RWPE2 (cell line): Measurements from ENCODE around the gene RHEB.

Source experiments
- ATAC-seq: fragments of 200-7000 bp; cut with Tn5 transposase; 3 replicates; pipeline ENCODE4 v1.9.1; 2021; ENCODE audit warnings: low read depth
- DNase-seq: peaks from one replicate; pipeline ENCODE4 v3.0.0-alpha.2; 2020; ENCODE audit warnings: low spot score
- H3K27ac ChIP-seq: fragments of 450-650 bp; 2 replicates; pipeline ENCODE4 v1.5.1; 2017; ENCODE audit warnings: mild to moderate bottlenecking; ENCODE audit not compliant: poor library complexity, severe bottlenecking
- H3K27me3 ChIP-seq: fragments of 250-450 bp; sonication (Bioruptor Pico); 2 replicates; pipeline ENCODE4 v1.5.1; 2021; ENCODE audit warnings: mild to moderate bottlenecking, moderate library complexity; ENCODE audit not compliant: insufficient read depth, poor library complexity, severe bottlenecking
- H3K36me3 ChIP-seq: fragments of 250-450 bp; sonication (Bioruptor Pico); 2 replicates; pipeline ENCODE4 v1.5.1; 2020; ENCODE audit warnings: low read depth, mild to moderate bottlenecking, moderate library complexity
- H3K4me1 ChIP-seq: fragments of 250-450 bp; sonication (Bioruptor Pico); 2 replicates; pipeline ENCODE4 v1.5.1; 2021; ENCODE audit warnings: mild to moderate bottlenecking, moderate library complexity; ENCODE audit not compliant: insufficient read depth, poor library complexity, severe bottlenecking
- H3K4me3 ChIP-seq: fragments of 250-450 bp; sonication (Bioruptor Pico); 2 replicates; pipeline ENCODE4 v1.5.1; 2021; ENCODE audit warnings: mild to moderate bottlenecking, moderate library complexity; ENCODE audit not compliant: severe bottlenecking
- H3K9me3 ChIP-seq: fragments of 250-450 bp; sonication (Bioruptor Pico); 2 replicates; pipeline ENCODE4 v1.5.1; 2021; ENCODE audit warnings: mild to moderate bottlenecking, moderate library complexity; ENCODE audit not compliant: severe bottlenecking
- TF ChIP-seq, protein P1 (sequence below): fragments of 450-650 bp; IDR thresholded peaks from one replicate; pipeline ENCODE4 v1.5.1; 2017; ENCODE audit warnings: mild to moderate bottlenecking, moderate library complexity; ENCODE audit not compliant: poor library complexity, severe bottlenecking

RHEB gene

DNA sequence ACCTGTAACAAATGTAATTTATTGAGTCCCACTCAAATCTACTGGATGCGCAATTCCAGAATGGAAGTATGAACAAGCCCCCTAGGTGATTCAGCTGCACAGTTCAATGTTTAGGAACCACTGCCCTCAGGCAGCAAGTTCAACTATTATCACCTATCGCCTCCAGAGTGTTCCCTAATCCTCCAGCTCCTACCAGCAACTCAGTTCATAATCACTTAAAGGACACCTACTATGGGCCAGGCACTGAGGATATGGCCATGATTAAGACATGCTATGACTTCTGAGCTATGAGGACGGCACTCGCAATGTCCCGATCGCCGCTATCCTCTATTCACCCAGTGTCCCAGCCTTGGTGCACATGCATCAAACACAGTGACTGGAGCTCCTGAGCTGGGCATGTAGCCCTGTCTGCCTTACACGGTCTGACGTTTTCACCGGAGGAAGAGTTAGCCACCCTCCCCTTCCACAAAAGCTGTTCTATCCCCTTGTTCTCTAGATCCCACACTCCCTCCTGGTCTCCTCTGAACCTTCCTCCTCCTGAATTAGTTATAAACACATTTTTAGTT, 22.3 kb downstream of the RHEB start:
- TF ChIP-seq, protein P1, sequence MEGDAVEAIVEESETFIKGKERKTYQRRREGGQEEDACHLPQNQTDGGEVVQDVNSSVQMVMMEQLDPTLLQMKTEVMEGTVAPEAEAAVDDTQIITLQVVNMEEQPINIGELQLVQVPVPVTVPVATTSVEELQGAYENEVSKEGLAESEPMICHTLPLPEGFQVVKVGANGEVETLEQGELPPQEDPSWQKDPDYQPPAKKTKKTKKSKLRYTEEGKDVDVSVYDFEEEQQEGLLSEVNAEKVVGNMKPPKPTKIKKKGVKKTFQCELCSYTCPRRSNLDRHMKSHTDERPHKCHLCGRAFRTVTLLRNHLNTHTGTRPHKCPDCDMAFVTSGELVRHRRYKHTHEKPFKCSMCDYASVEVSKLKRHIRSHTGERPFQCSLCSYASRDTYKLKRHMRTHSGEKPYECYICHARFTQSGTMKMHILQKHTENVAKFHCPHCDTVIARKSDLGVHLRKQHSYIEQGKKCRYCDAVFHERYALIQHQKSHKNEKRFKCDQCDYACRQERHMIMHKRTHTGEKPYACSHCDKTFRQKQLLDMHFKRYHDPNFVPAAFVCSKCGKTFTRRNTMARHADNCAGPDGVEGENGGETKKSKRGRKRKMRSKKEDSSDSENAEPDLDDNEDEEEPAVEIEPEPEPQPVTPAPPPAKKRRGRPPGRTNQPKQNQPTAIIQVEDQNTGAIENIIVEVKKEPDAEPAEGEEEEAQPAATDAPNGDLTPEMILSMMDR = no peak
- Histone ChIP-seq H3K9me3 (no peaks in the 10 kb centered on the region), H3K27ac (no peak overlapping the region), H3K4me3 (no peak overlapping the region), H3K27me3 (no peaks in the 10 kb centered on the region), H3K4me1 (peaks cover 27% of the 10 kb centered on the region), H3K36me3 (no peaks in the 10 kb centered on the region; the same call in 1 of the 2 replicates)
- no peak for ATAC-seq
- DNase-seq = no peak

DNA sequence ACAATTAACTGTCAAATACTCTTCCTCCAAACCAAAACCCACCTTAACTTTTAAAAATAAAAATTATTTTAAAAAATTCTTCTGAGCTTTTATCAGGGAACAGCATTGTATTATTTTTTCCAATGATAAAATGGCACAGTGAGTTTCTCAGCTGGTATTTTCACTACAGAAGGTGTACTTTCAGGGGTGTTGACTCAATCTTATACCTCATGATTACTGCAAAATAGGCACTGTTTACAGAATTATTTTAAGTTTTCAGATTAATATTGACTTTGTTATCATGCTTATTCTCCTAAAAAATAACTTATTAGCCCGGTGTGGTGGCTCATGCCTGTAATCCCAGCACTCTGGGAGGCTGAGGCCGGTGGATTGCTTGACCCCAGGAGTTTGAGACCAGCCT, 24.3 kb downstream of the RHEB start:
- Histone ChIP-seq H3K27ac (peak overlapping the region; percentile 13), H3K4me3 (no peak overlapping the region), H3K9me3 (no peaks in the 10 kb centered on the region), H3K36me3 (peaks cover 12% of the 10 kb centered on the region), H3K4me1 (peaks cover 36% of the 10 kb centered on the region), H3K27me3 (no peaks in the 10 kb centered on the region)
- no peak for DNase-seq
- TF ChIP-seq, protein P1 = no peak
- ATAC-seq = no peak

DNA sequence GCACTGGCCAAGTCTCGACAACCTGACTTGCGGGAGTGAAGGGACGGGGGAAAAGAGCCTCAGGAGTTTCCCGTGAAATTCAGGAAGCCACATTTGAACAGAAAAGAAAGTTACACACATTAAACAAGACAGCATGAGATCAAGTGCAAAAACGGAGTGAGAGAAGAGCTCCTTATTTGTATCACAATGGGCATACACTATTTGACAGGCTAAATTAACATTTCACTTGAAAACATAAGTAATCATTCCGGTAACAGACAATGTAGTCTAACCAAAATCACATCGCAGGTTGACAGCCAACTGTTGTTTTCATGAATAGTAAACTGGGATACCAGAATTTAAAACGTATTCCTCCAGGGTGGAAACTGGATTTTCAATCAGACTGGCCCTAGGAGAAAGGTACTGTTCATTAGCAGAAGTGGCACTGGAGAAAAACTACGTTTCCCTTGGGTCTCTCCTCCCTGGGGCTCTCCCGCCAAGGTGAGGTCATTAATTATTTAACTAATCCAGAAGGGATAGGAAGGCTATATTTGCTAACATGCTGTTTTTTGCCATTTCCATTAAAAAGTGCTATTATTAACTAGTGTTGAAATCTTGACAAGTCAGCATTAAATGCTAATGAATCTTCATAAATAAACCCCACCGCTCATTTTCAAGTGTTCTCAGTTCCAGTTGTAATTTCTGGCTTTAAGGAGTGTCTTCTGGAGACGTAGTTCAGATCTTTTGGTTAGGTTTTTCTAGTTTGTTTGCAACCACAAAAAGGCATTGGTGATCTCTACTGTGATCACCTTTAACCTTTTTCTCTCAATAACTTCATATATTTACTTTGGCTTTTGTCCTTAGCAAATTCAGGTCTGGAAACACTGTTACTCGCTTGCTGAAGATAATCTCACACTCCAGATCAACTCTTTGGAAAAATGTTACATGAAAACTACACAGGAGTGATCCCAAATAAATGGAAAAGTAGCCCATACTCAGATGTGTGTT, 25.1 kb downstream of the RHEB start:
- peaks cover 36% of the 10 kb centered on the region for H3K4me1 ChIP-seq
- peaks cover 20% of the 10 kb centered on the region for H3K36me3 ChIP-seq
- TF ChIP-seq, protein P1 = no peak
- peak overlapping the region; percentile 13 for H3K27ac ChIP-seq
- H3K9me3 ChIP-seq = no peaks in the 10 kb centered on the region
- DNase-seq = no peak
- no peaks in the 10 kb centered on the region for H3K27me3 ChIP-seq
- ATAC-seq = no peak
- no peak overlapping the region for H3K4me3 ChIP-seq

DNA sequence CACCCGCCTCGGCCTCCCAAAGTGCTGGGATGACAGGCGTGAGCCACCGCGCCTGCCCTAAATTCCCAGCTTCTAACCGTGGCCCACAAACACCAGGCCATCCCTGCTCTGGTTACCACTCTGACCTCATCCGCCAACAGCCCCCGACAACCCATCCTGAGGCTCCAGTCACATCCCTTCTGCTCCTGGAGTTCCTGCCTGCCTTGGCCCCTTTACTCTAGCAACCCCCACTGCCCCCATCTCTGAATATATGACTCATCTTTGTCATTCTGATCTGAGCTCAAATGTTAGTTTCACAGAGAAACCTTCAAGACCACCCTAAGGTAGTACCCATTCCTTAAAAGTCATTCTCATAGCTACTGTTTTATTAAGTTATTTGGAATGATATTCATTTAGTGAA, 26.6 kb downstream of the RHEB start:
- ATAC-seq (no peak), DNase-seq (no peak)
- Histone ChIP-seq H3K9me3 (no peaks in the 10 kb centered on the region), H3K4me1 (peaks cover 36% of the 10 kb centered on the region), H3K27me3 (no peaks in the 10 kb centered on the region), H3K27ac (peak overlapping the region; percentile 64), H3K4me3 (no peak overlapping the region), H3K36me3 (peaks cover 35% of the 10 kb centered on the region)
- TF ChIP-seq, protein P1 = no peak
